Renal cortex interstitium (tissue), 11 donors: Measurements from ENCODE around the gene ARHGEF11. TPM values are rescaled to one million over a fixed set of nuclear protein-coding genes. Genes with fewer than 3 reads are reported as not detected.

Source experiments
- DNase-seq, 11 donors: peaks; one replicate each; pipeline ENCODE4 v3.0.0-alpha.2; 2013; ENCODE audit warnings: low read depth in 9 of 11, low spot score in 4 of 11; ENCODE audit errors: extremely low read depth in 1 of 11
- polyA plus RNA-seq, 3 donors: library from polyadenylated mRNA; unstranded; fragments of 120-200 nt; gene quantifications; one replicate each; pipeline ENCODE4 v1.2.1, GENCODE V29; 2013; ENCODE audit not compliant: insufficient read length in 3 of 3

Gene ARHGEF11
- polyA plus RNA-seq, 3 donors, result 30.4 to 39.2 (median 36.7) TPM

GRCh38 chr1:156894001-156894400, 151.5 kb downstream of the ARHGEF11 start:
- DNase-seq, result no peak

DNA sequence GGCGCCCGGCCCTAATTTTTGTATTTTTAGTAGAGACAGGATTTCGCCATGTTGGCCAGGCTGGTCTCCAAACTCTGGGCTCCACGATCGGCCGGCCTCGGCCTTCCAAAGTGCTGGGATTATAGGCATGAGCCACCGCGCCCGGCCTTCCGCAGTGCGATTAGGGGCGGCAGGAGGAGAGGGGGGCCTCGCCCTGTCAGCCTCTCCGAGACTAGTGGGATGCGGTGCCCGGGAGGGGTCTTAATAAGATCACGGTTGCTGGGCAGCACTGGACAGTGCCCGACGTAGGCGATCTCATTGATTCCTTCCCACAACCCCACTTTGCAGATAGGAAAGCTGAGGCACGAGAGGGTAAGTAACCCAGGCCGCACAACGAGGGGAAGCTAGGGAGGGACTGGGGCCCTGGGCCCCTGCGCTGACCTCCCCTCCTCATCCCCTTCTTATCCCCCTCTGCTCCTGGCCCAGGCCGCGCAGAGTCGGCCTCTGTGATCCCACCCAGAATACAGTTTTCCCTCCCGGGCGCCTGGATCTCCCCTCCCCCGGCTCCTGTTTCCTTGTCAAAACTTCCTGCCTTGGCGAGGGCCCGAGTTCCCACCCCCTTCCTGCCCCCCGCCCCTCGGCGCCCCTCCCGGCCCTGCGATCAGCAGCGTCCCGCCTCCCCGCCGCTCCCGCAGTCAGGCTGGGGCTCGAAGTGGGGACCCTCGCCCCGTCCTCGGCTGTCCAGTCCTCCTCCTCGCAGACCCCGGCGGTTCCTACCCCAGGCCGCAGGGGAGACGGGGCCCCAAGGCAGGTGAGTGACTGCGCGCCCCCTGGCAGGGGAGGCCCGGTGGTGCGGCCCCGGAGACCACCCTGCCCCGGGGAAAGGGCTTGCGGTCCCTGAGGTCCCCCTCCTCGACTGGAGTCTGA, 152.2 kb downstream of the ARHGEF11 start, which contains the start of gene PEAR1:
PEAR1 (plus strand) TSS at position 671 of the 906 bp plus-strand sequence. CDS start 10,209 bp downstream, outside the sequence.
- DNase-seq, result peak in 7 of 11 donors; percentile 51 to 73 (median 61)

DNA sequence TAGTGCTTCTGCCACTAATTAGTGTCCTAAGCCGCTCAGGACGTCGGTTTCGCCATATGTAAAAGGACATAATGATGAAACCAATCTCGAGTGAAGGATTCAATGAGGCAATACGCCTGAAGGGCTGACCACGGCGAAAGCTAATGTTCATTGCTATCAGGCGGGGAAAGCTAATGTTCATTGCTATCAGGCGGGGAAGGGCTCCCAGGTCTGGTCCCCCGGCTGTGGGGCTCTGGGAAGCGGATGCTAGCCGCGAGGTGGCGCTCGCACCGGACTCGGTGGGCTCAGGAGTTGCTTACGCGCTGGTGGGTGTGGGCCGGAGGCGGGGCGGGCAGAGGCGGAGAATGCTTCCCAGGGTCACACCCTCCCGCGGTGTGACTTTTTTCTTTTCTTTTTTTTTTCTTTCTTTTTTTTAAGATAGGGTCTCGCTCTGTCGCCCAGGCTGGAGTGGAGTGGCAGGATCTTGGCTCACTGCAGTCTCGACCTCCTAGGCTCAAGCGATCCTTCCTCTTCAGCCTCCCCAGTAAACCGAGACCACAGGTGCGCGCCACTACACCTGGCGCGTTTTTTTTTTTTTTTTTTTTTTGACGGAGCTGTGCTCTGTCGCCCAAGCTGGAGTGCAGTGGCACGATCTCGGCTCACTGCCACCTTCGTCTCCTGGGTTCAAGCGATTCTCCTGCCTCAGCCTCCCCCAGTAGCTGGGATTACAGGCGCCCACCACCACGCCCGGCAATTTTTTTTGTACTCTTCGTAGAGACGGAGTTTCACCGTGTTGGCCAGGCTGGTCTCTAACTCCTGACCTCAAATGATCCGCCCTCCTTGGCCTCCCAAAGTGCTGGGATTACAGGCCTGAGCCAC, 153.1 kb downstream of the ARHGEF11 start:
- peak; percentile 65 to 91 (median 86) for DNase-seq

GRCh38 chr1:156889802-156890580, 155.6 kb downstream of the ARHGEF11 start:
- peak in 10 of 11 donors; percentile 50 to 84 (median 71) for DNase-seq

DNA sequence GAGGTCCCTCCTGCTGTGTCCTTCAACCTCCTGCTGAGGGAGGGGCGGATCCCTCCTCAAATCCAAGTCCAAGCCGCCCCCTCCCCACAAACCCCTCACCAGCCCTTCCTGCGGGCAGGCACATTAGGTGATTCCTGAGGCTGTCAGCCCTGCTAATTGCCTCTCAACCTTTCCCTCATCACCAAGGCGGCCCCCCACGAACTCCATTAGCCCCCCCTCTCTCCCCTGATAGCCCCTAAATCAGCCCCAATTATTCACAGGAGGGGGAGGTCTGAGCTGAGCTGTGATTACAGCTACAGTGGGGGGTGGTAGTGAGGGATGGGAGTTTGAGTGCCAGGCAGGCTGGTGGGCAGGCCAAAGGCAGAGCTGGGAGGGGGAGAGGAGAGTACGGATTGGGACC, 157.8 kb downstream of the ARHGEF11 start:
- DNase-seq, result no peak

DNA sequence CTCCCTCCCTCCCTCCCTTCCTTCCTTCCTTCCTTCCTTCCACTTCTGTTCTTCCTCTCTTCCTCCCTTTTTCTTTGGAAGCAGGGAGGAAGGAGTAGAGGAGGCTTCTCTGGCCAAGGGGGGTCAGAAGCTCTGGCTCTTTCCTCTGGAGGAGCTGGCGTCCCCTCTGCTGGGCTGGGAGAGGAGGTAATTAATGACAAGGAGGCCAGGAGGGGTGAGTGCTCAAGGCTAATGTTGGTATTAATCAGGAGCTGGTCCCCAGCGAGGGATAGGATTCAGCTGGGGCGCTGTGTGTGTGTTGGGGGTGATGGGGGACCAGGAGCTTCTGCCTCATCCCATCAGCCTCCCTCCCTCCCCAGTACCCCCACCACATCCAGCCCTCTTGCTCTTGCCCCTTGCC, 158.2 kb downstream of the ARHGEF11 start:
- DNase-seq, result peak in 1 of 11 donors; percentile 45

- DNase-seq, result no peak
These were observed 158.8 kb downstream of the ARHGEF11 start for GRCh38 chr1:156886583-156887281.

DNA sequence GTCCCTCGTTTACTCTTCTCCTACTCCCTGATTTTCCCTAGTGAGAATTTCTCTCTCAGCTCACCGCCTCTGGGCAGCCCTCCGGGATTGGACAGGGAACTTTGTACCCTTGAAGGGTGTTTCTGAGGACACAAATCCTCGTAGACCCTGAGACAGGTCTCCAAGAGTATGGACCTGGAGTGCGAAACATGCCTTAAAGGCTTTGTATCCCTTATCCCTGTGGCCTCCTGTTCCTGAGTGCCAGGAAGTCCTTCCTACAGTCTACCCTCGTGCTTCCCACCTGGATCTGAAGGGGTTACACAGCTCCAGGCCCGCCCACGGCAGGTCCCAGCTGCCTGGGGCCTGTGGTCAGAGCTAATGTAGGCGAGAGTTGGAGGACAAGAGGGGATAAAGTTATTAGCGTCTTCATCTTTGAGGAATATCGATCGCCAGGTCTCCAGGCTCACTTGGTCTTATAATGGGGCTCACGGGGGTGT, 159.6 kb downstream of the ARHGEF11 start:
- DNase-seq, result no peak

DNA sequence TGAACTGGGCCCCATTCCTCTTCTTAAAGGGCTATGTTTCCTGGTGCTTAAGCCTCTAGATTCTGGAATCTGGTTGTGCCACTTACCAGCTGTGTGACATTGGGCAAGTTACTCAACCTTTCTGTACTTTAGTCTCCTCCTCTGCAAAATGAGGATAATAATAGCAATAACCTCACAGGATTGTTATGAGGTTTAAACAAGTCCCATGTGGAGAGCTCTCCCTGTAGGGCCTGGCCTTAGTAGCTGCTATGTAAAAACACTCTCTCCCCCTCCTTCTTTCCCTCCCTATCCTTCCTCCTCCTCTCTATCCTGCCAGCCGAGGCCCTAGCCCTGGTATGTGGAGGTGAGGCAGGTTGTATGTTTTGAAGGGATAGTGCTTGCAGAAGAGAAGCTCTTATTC, 160.2 kb downstream of the ARHGEF11 start:
- no peak for DNase-seq

Other genes with a start within 250 kb of the ARHGEF11 start
- 1 to 10 TPM in 1 of 3 donors, under 1 TPM in 2; 0.47 to 1.5 (median 0.62) TPM for gene SH2D2A, start 228.9 kb downstream of the ARHGEF11 start, polyA plus RNA-seq
- gene INSRR, start 186.6 kb downstream of the ARHGEF11 start, polyA plus RNA-seq, result 1 to 10 TPM; 1.1 to 2.6 (median 1.6) TPM
- 1 to 10 TPM in 2 of 3 donors, under 1 TPM in 1; 0.92 to 1.6 (median 1.5) TPM for gene NTRK1, start 184.9 kb downstream of the ARHGEF11 start, polyA plus RNA-seq
- gene PEAR1, start 152.0 kb downstream of the ARHGEF11 start, polyA plus RNA-seq, result 10 to 100 TPM; 18.1 to 24.0 (median 22.5) TPM
- under 1 TPM; 0.45 to 0.83 (median 0.63) TPM for gene LRRC71, start 125.1 kb downstream of the ARHGEF11 start, polyA plus RNA-seq
- not detected for gene ETV3L, start 54.1 kb upstream of the ARHGEF11 start, polyA plus RNA-seq
- gene ETV3, start 92.7 kb upstream of the ARHGEF11 start, polyA plus RNA-seq, result 10 to 100 TPM; 25.1 to 28.2 (median 25.4) TPM